ENCODE measurements around the gene ACAA1.

ACAA1 gene

GRCh38 chr3:38151667-38152265 lies 14.8 kb upstream of the ACAA1 start:
- DNase-seq (ENCODE audit: low spot score) (no peak), ATAC-seq (ENCODE audit: low read depth) (peak; percentile 61)
- Histone ChIP-seq H3K9me3 (ENCODE audit: severe bottlenecking) (no peaks in the 10 kb centered on the region), H3K27ac (ENCODE audit: poor library complexity, severe bottlenecking) (peak overlapping the region; percentile 90), H3K36me3 (ENCODE audit: low read depth) (no peaks in the 10 kb centered on the region), H3K27me3 (ENCODE audit: insufficient read depth, poor library complexity, severe bottlenecking) (no peaks in the 10 kb centered on the region), H3K4me3 (ENCODE audit: severe bottlenecking) (no peak overlapping the region), H3K4me1 (ENCODE audit: insufficient read depth, poor library complexity, severe bottlenecking) (peaks cover 45% of the 10 kb centered on the region)
- no peak for TF ChIP-seq CTCF (IDR thresholded peaks at IDR 0.05; ENCODE audit: poor library complexity, severe bottlenecking)

- TF ChIP-seq CTCF (IDR thresholded peaks at IDR 0.05; ENCODE audit: poor library complexity, severe bottlenecking): no peak
- no peak for DNase-seq (ENCODE audit: low spot score)
- Histone ChIP-seq H3K27me3 (ENCODE audit: insufficient read depth, poor library complexity, severe bottlenecking) (no peaks in the 10 kb centered on the region), H3K4me3 (ENCODE audit: severe bottlenecking) (no peak overlapping the region), H3K36me3 (ENCODE audit: low read depth) (no peaks in the 10 kb centered on the region), H3K9me3 (ENCODE audit: severe bottlenecking) (no peaks in the 10 kb centered on the region), H3K4me1 (ENCODE audit: insufficient read depth, poor library complexity, severe bottlenecking) (peaks cover 45% of the 10 kb centered on the region), H3K27ac (ENCODE audit: poor library complexity, severe bottlenecking) (peak overlapping the region; percentile 90)
- ATAC-seq (ENCODE audit: low read depth): no peak
These were observed 14.0 kb upstream of the ACAA1 start for GRCh38 chr3:38150780-38151528.

GRCh38 chr3:38149708-38150107 lies 12.8 kb upstream of the ACAA1 start:
- no peaks in the 10 kb centered on the region for H3K27me3 ChIP-seq (ENCODE audit: insufficient read depth, poor library complexity, severe bottlenecking)
- H3K36me3 ChIP-seq (ENCODE audit: low read depth): no peaks in the 10 kb centered on the region
- no peak for TF ChIP-seq CTCF (IDR thresholded peaks at IDR 0.05; ENCODE audit: poor library complexity, severe bottlenecking)
- no peak overlapping the region for H3K27ac ChIP-seq (ENCODE audit: poor library complexity, severe bottlenecking)
- no peak for DNase-seq (ENCODE audit: low spot score)
- ATAC-seq (ENCODE audit: low read depth): no peak
- H3K4me1 ChIP-seq (ENCODE audit: insufficient read depth, poor library complexity, severe bottlenecking): peaks cover 37% of the 10 kb centered on the region
- H3K9me3 ChIP-seq (ENCODE audit: severe bottlenecking): no peaks in the 10 kb centered on the region
- no peak overlapping the region for H3K4me3 ChIP-seq (ENCODE audit: severe bottlenecking)

GRCh38 chr3:38148311-38148882 lies 11.5 kb upstream of the ACAA1 start:
- no peak overlapping the region for H3K4me3 ChIP-seq (ENCODE audit: severe bottlenecking)
- H3K9me3 ChIP-seq (ENCODE audit: severe bottlenecking): no peaks in the 10 kb centered on the region
- no peak for ATAC-seq (ENCODE audit: low read depth)
- DNase-seq (ENCODE audit: low spot score): no peak
- no peaks in the 10 kb centered on the region for H3K27me3 ChIP-seq (ENCODE audit: insufficient read depth, poor library complexity, severe bottlenecking)
- no peaks in the 10 kb centered on the region for H3K36me3 ChIP-seq (ENCODE audit: low read depth)
- no peak overlapping the region for H3K27ac ChIP-seq (ENCODE audit: poor library complexity, severe bottlenecking)
- peaks cover 25% of the 10 kb centered on the region for H3K4me1 ChIP-seq (ENCODE audit: insufficient read depth, poor library complexity, severe bottlenecking)
- no peak for TF ChIP-seq CTCF (IDR thresholded peaks at IDR 0.05; ENCODE audit: poor library complexity, severe bottlenecking)

GRCh38 chr3:38147421-38147820 lies 10.5 kb upstream of the ACAA1 start:
- H3K27me3 ChIP-seq (ENCODE audit: insufficient read depth, poor library complexity, severe bottlenecking): no peaks in the 10 kb centered on the region
- no peak for TF ChIP-seq CTCF (IDR thresholded peaks at IDR 0.05; ENCODE audit: poor library complexity, severe bottlenecking)
- DNase-seq (ENCODE audit: low spot score) (no peak), ATAC-seq (ENCODE audit: low read depth) (no peak)
- H3K4me3 ChIP-seq (ENCODE audit: severe bottlenecking): no peak overlapping the region
- no peak overlapping the region for H3K27ac ChIP-seq (ENCODE audit: poor library complexity, severe bottlenecking)
- H3K4me1 ChIP-seq (ENCODE audit: insufficient read depth, poor library complexity, severe bottlenecking): peaks cover 15% of the 10 kb centered on the region
- no peaks in the 10 kb centered on the region for H3K9me3 ChIP-seq (ENCODE audit: severe bottlenecking)
- H3K36me3 ChIP-seq (ENCODE audit: low read depth): no peaks in the 10 kb centered on the region
